HG03108 (cell line): ENCODE data around the gene USP47.
"Not testable (repeated sequence)": the region's sequence is repeated elsewhere in the genome, so short reads cannot be mapped to it uniquely, and the experiment has no call there.

ENCODE experiments used
- ATAC-seq: cut with Tn5 transposase; IDR thresholded peaks from one replicate; pipeline ENCODE4 v1.9.1; 2021; ENCODE audit warnings: moderate library complexity; ENCODE audit not compliant: unreplicated experiment

The USP47 gene

GRCh38 chr11:11827272-11827671, 14.5 kb upstream of the USP47 start:
- ATAC-seq = no peak

GRCh38 chr11:11831406-11831805, 10.4 kb upstream of the USP47 start:
- not testable (repeated sequence) for ATAC-seq

GRCh38 chr11:11836676-11837231, 5.0 kb upstream of the USP47 start:
- no peak for ATAC-seq

- ATAC-seq = no peak
Measured at GRCh38 chr11:11839718-11840117, 2.1 kb upstream of the USP47 start.

GRCh38 chr11:11841116-11841722, 553 bp upstream of the USP47 start:
- ATAC-seq = peak; percentile 33

GRCh38 chr11:11842421-11843008, 743 bp downstream of the USP47 start:
- peak; percentile 38 for ATAC-seq

- no peak for ATAC-seq
Measured at GRCh38 chr11:11843211-11843621, 1.4 kb downstream of the USP47 start.

- no peak for ATAC-seq
Measured at GRCh38 chr11:11843642-11844041, 1.9 kb downstream of the USP47 start.

- ATAC-seq = no peak
Measured at GRCh38 chr11:11844272-11844671, 2.5 kb downstream of the USP47 start.

- no peak for ATAC-seq
Measured at GRCh38 chr11:11845071-11845470, 3.3 kb downstream of the USP47 start.

- ATAC-seq = no peak
Measured at GRCh38 chr11:11845551-11845950, 3.8 kb downstream of the USP47 start.

GRCh38 chr11:11847082-11847481, 5.3 kb downstream of the USP47 start:
- no peak for ATAC-seq

- no peak for ATAC-seq
Measured at GRCh38 chr11:11848891-11849746, 7.3 kb downstream of the USP47 start.

- no peak for ATAC-seq
Measured at GRCh38 chr11:11850668-11851067, 8.9 kb downstream of the USP47 start.

GRCh38 chr11:11856638-11857037, 14.9 kb downstream of the USP47 start:
- peak; percentile 52 for ATAC-seq

- ATAC-seq = no peak
Measured at GRCh38 chr11:11857769-11858168, 16.0 kb downstream of the USP47 start.

GRCh38 chr11:11858676-11859075, 16.9 kb downstream of the USP47 start:
- ATAC-seq = no peak

GRCh38 chr11:11860103-11860979, 18.6 kb downstream of the USP47 start:
- no peak for ATAC-seq

GRCh38 chr11:11862999-11863398, 21.2 kb downstream of the USP47 start:
- no peak for ATAC-seq

GRCh38 chr11:11864332-11864731, 22.6 kb downstream of the USP47 start:
- no peak for ATAC-seq

- no peak for ATAC-seq
Measured at GRCh38 chr11:11864803-11865202, 23.0 kb downstream of the USP47 start.
